Bladder microvascular endothelial cell (primary cell): ENCODE measurements around the gene ACSM3. TPM values are rescaled to one million over a fixed set of nuclear protein-coding genes. Genes with fewer than 3 reads are reported as not detected.

ENCODE experiments used
- total RNA-seq: library from RNA; depleted of rRNA; stranded (reverse); fragments of >200 nt; gene quantifications from 2 replicates; pipeline ENCODE4 v1.2.3, GENCODE V29; 2014

The ACSM3 gene, protein sequence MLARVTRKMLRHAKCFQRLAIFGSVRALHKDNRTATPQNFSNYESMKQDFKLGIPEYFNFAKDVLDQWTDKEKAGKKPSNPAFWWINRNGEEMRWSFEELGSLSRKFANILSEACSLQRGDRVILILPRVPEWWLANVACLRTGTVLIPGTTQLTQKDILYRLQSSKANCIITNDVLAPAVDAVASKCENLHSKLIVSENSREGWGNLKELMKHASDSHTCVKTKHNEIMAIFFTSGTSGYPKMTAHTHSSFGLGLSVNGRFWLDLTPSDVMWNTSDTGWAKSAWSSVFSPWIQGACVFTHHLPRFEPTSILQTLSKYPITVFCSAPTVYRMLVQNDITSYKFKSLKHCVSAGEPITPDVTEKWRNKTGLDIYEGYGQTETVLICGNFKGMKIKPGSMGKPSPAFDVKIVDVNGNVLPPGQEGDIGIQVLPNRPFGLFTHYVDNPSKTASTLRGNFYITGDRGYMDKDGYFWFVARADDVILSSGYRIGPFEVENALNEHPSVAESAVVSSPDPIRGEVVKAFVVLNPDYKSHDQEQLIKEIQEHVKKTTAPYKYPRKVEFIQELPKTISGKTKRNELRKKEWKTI
- 0.32 and 1.4 TPM in 2 replicates for total RNA-seq

DNA sequence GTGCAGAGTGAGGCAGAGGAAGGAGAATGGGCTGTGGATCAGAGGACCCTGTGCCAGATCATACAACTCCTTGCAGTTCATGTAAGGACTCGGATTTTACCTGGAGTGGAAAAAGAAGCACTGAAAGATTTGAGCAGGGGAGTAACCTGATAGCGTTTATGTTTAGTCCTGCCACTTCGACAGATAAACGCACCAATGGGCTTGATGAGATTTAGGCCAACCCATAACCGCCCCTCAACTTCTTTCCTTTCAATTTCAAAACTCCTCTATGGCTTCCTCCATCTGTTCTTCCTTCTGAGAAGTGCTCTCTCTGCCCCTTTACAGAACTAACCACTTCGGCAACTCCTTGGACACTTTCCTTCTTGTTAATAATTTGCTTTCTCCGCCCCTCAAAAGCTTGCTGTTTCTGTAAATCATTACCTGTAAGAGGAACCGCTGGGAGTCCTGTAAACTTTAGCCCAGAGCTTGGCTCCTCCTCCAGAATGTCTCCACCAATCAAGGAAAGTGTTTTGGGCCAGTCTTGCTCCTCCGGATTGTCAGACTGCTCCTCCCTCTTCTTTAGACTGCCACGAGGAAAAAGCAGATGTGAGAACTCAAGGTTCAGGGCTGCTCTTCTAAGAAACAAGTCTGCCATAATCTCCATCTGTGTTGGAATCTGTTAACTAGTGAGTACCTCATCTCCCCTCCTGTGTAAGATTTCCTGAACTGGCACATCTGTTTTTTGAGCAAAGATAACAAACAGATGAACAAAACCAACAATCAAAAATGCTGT lies at the start of gene ACSM3:
TSS of gene ACSM3 (plus strand) at position 554 of the 772 bp plus-strand sequence. CDS start 6,021 bp downstream, outside the sequence.

DNA sequence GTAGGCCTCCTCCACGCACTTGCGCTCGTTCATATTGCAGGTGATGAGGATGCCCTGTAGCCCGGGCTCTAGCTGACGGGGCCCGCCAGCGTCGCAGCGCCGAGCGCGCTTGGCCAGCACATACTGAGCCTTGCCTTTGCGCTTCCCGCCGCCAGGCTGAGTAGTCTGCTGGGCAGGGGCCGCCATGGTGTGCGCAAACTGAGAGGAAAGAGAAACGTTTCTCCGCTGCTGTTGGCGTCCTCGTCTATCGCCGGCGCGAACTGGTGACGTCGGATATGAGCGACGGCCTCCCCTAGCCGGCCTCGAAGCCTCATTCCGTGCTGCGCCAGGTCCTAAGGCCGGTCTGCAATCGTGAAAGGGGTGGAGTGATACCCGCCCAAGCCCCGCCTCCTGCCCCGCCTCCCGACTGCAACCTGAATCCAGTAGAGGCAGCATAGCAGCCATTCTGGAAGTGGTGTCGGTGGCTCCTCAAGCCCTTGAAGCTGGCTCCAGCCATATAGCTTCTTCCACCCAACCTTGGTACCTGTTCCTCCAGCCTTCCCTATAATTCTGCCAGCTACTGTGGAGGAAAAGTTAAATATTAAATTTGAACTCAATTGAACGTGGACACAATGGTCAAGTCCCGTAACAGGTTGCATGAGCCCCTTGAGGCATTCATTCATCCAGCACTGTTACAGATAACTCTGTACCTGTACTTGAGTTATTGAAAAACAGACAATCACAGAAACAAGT lies 22.1 kb upstream of the ACSM3 start, which contains the start of gene THUMPD1:
TSS of gene THUMPD1 (minus strand) at position 265 of the 732 bp plus-strand sequence. CDS start at position 186, 79 bp downstream.

DNA sequence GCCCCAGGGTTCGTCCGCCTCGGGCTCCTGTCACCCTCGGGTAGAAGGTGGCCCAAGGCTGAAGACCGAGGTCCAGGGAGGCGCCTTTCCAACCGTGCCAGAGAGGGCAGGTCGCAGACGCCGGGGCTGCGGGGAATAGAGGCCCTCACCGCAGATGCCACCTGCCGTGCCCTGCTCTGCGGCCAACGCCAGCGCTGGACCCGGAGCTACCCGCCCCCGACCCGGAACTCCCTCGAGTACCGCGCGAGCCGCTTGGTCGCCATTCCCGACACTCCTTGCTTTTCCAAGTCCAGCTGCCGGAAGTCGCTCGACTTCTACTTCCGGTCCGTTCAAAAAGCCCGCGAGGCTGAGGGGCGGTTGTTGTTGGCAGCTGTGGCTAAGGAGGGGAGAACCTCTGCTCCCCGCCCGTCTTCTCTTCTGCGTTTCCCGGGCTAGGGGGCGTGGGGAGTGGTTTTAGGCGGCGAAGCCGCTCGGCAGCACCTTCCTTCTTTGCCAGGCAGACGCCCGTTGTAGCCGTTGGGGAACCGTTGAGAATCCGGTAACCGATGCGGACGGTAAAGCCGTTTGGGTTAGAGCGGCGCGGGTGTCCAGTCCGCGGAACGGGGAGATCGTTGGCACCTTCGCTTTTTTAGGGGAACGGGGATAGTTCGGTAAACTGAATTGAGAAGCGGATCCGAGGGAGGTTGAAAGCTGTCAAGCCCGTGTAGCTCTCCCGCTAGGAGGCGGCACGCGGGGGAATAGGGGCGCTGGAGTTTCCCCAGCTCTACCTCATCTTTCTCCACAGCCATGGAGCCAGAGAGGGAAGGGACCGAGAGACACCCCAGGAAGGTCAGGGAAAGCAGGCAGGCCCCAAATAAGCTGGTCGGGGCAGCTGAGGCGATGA lies 42.6 kb downstream of the ACSM3 start, which contains the start of the genes ERI2 and REXO5:
TSS of gene ERI2 (minus strand) at position 305 of the 883 bp plus-strand sequence. CDS start at position 263, 42 bp downstream.
TSS of gene REXO5 (plus strand) at position 360 of the 883 bp plus-strand sequence. CDS start at position 787, 427 bp downstream.

Other genes with a start within 250 kb of the ACSM3 start
- gene ACSM2B, start 187.6 kb upstream of the ACSM3 start, total RNA-seq = 0.16 TPM in 1 of 2 replicates, not detected in the other
- gene ACSM1, start 66.3 kb upstream of the ACSM3 start, total RNA-seq = not detected in 2 replicates
- 51.8 and 65.3 TPM in 2 replicates for gene THUMPD1, start 22.2 kb upstream of the ACSM3 start, total RNA-seq
- 11.8 and 12.6 TPM in 2 replicates for gene ERI2, start 42.5 kb downstream of the ACSM3 start, total RNA-seq
- 4.1 and 5.8 TPM in 2 replicates for gene REXO5, start 42.5 kb downstream of the ACSM3 start, total RNA-seq
- 35.7 and 36.6 TPM in 2 replicates for gene DCUN1D3, start 136.3 kb downstream of the ACSM3 start, total RNA-seq
- gene LYRM1, start 136.8 kb downstream of the ACSM3 start, total RNA-seq = 63.9 and 64.9 TPM in 2 replicates